Central memory CD4-positive, alpha-beta T cell (primary cell): ENCODE results near the gene EML4.
"Not testable (repeated sequence)": the region's sequence is repeated elsewhere in the genome, so short reads cannot be mapped to it uniquely, and the experiment has no call there.

Experiments used
- DNase-seq: peaks from one replicate; pipeline ENCODE4 v3.0.0; 2022

EML4 gene

GRCh38 chr2:42173467-42173866, 4.3 kb downstream of the EML4 start:
- not testable (repeated sequence) for DNase-seq

- DNase-seq: no peak
Measured at GRCh38 chr2:42176992-42177738, 8.0 kb downstream of the EML4 start.

GRCh38 chr2:42178335-42178734, 9.2 kb downstream of the EML4 start:
- DNase-seq: no peak

GRCh38 chr2:42180300-42180699, 11.1 kb downstream of the EML4 start:
- DNase-seq: no peak

- DNase-seq: no peak
Measured at GRCh38 chr2:42182654-42183308, 13.6 kb downstream of the EML4 start.

- DNase-seq: no peak
Measured at GRCh38 chr2:42183775-42184174, 14.6 kb downstream of the EML4 start.

- no peak for DNase-seq
Measured at GRCh38 chr2:42184346-42184745, 15.2 kb downstream of the EML4 start.

- DNase-seq: no peak
Measured at GRCh38 chr2:42185220-42185921, 16.2 kb downstream of the EML4 start.

GRCh38 chr2:42186366-42186765, 17.2 kb downstream of the EML4 start:
- DNase-seq: no peak

- DNase-seq: no peak
Measured at GRCh38 chr2:42186945-42187632, 17.9 kb downstream of the EML4 start.

- DNase-seq: no peak
Measured at GRCh38 chr2:42187886-42188285, 18.7 kb downstream of the EML4 start.

- DNase-seq: no peak
Measured at GRCh38 chr2:42189235-42189566, 20.0 kb downstream of the EML4 start.

- no peak for DNase-seq
Measured at GRCh38 chr2:42190191-42190590, 21.0 kb downstream of the EML4 start.

- DNase-seq: no peak
Measured at GRCh38 chr2:42191285-42192009, 22.3 kb downstream of the EML4 start.

- DNase-seq: no peak
Measured at GRCh38 chr2:42192010-42192373, 22.8 kb downstream of the EML4 start.

GRCh38 chr2:42192652-42193566, 23.8 kb downstream of the EML4 start:
- DNase-seq: no peak

GRCh38 chr2:42193722-42194187, 24.6 kb downstream of the EML4 start:
- DNase-seq: no peak

- no peak for DNase-seq
Measured at GRCh38 chr2:42194428-42194827, 25.3 kb downstream of the EML4 start.

- DNase-seq: no peak
Measured at GRCh38 chr2:42195559-42195958, 26.4 kb downstream of the EML4 start.

GRCh38 chr2:42196070-42196402, 26.9 kb downstream of the EML4 start:
- no peak for DNase-seq

- peak; percentile 52 for DNase-seq
Measured at GRCh38 chr2:42196403-42197267, 27.5 kb downstream of the EML4 start.
